AG08395 (cell line): ENCODE measurements around the gene AHRR.

Experiments used
- DNase-seq: peaks from one replicate; pipeline ENCODE4 v3.0.0; 2012; ENCODE audit warnings: mixed read lengths, low spot score

The AHRR gene

DNA sequence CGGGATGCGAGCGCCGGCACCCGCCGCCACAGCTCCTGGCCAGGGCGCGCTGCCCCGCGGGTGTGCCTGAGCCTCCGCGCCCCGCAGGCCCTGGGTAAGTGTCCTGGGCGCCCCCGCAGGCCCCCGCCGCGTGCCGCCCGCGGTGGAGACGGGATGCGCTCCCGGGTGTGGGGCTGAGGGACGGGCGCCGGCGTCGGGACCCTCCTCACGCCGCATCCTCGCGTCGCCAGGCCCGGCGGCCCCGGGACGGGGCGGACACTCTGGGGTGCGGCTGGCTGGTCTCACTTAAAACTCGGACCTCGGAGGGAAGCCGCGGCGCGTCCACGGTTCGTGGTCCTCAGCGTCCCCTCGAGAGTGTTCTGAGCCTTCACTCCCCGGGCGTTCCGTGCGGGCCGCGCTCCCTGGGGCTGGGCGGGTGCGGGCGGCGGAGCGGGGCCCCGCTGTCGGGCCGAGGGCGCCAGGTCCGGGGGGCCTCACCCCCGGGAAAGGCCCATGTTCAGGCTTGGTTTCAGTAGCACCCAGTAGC is 275 bp downstream of the AHRR start:
- no peak for DNase-seq

- peak; percentile 77 for DNase-seq
Observed at GRCh38 chr5:322281-322941, 897 bp downstream of the AHRR start.

GRCh38 chr5:322942-323879 is 1.7 kb downstream of the AHRR start:
- DNase-seq = peak; percentile 40

- DNase-seq = no peak
Observed at GRCh38 chr5:324736-325612, 3.5 kb downstream of the AHRR start.

- DNase-seq = no peak
Observed at GRCh38 chr5:326109-326508, 4.6 kb downstream of the AHRR start.

DNA sequence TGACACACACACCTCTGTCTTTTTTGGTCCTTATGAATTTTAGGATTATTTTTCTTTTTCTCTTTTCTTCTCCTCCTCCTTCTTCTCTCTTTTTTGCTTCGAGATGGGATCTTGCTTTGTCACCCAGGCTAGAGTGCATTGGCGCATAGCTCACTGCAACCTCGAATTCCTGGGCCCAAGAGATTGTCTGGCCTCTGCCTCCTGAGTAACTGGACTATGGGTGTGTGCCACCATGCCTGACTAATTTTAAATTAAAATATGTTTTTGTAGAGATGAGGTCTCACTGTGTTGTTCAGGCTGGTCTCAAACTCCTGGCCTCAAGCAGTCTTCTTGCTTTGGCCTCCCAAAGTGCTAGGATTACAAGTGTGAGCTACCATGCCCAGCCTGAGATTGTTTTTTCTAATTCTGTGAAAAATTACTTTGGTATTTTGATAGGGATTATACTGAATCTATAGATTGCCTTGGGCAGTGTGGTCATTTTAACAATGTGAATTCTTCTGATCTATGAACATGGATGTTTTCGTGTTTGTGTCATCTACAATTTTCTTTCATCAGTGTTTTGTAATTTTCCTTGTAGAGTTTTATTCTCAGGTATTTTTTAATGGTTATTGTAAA is 7.7 kb downstream of the AHRR start:
- DNase-seq = no peak

GRCh38 chr5:329768-330167 is 8.3 kb downstream of the AHRR start:
- no peak for DNase-seq

DNA sequence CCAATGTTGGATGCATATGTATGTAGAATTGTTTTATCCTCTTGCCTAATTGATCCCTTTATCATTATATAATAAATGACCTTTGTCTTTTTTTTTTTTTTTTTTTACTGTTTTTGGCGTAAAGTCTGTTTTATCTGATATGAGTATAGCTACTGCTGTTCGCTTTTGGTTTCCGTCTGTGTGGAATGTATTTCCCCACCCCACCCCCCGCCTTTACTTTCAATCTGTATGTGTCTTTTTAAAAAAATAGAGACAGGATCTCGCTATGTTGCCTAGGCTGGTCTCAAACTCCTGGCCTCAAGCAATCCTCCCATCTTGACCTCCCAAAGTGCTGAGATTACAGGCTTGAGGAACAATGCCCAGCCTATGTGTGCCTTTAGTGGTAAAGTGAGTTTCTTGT is 11.3 kb downstream of the AHRR start:
- DNase-seq = no peak

GRCh38 chr5:333945-334344 is 12.4 kb downstream of the AHRR start:
- DNase-seq = no peak

DNA sequence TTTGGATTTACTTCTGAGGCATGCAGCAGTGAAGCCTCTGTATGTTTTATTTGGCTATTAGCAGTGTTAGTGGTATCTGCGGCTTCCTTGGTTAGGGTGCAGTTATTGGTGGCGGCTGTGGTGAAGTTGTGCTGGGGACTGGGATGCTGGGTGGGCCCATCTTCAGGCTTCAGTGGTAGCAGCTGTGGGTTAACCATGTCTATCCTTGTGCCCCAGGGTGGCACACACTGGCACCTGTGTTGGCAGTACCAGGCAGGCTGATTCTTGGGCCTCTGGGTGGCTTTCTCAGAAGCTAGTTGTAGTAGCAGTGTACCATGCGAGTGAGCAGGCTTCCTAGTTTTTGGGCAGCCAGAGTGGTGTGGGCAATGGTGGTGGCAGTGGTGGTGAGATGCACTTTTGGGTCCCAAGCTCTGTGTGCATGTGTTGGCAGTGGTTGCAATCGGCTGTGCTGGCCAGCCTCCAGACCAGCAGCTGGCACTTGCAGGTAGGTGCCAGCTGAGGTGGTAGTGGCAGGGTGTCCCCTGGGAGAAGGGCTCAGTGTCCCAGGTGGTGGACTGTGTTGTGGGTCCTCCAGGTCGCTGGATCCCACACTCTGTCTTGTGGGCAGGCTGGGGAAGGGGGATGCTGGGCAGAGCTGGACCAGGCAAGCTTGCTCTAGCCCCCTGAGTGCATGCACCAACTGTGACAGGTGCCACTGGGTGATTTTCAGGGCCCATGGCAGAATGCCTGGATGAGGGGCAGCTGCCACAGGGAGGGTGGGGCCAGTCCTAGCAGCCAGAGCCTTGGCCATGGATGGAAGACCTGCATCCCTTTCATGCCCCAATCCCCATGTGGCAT is 13.6 kb downstream of the AHRR start:
- no peak for DNase-seq

- DNase-seq = no peak
Observed at GRCh38 chr5:335740-336038, 14.2 kb downstream of the AHRR start.

GRCh38 chr5:337563-338130 is 16.1 kb downstream of the AHRR start:
- no peak for DNase-seq

GRCh38 chr5:342501-343460 is 21.3 kb downstream of the AHRR start:
- DNase-seq = no peak

- peak; percentile 83 for DNase-seq
Observed at GRCh38 chr5:343461-344401, 22.2 kb downstream of the AHRR start.

DNA sequence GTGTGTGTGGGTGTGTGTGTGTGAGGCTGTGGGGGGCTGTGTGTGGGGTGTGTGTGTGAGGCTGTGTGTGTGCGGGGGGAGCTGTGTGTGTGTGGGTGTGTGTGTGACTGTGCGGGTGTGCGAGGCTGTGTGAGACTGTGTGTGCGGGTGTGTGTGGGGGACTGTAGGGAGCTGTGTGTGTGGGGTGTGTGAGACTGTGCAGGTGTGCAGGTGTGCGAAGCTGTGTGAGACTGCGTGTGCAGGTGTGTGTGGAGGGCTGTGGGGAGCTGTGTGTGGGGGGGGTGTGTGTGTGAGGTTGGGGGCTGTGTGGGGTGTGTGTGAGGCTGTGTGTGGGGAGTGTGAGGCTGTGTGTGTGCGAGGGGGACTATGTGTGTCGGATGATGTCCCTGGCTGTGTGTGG is 23.2 kb downstream of the AHRR start:
- DNase-seq = no peak

- peak; percentile 57 for DNase-seq
Observed at GRCh38 chr5:345404-346195, 24.1 kb downstream of the AHRR start.

DNA sequence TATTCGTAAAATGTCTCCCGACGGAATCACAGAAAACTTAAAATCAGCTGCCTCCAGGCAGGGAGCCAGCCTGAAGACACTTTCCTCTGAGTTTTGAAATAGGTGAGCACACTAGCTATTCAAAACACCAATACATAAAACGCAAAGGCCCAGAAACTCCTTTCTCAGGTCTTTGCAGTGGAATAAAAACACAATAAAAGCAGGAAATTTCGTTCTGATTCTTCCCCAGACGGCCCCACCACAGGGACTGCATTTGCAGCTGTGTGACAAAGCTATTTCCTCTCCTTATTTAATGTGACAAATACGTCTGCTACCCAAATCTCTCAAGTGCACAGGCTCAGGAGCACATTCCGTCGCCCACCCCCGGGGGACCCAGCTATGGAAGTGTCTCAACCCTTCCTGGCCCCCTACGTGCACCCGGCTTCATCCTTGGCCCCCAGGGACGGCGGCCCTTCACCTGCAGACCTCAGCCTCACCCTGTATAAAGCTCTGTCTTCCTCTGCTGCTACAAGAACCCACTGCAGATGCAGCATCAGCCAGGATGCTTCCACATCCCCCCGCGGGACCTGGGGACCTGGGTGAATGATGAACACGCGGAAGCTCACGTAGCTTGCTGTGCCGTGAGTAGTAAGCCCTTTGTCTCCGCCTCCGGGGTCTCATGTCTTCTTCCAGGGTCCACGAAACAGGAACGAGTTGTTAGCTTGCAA is 24.9 kb downstream of the AHRR start:
- DNase-seq = no peak
